ENCODE measurements around the gene COLGALT1.

DNA sequence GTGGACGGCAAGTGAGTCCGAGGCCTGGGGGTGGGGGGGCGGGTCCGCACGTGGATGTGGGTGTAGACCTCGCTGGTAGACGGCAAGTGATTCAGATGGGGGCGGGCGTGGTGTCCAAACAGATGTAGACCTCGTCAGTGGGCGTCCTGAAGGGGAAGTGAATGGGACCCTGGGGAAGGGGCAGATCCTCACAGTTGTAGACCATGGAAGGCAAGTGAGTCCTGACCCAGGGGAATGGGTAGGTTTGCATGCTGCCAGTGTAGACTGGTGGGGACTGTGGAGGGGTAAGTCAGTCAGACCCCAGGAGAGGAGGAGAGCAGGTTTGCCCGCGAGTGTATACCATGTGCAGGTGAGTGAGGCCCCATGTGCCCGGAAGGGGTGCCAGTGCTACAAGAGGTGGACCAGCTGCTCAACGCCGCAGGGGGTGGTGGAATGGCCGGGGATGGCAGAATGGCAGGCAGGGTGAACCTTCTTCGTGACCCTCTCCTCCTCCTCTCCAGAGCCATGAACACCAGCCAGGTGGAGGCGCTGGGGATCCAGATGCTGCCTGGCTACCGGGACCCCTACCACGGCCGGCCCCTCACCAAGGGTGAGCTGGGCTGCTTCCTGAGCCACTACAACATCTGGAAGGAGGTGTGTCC, 22.1 kb downstream of the COLGALT1 start:
- no peak for TF ChIP-seq RAD21 (IDR thresholded peaks at IDR 0.05; ENCODE audit: low read depth)
- TF ChIP-seq YY1 (IDR thresholded peaks at IDR 0.05; ENCODE audit: low read depth), result no peak
- no peak for TF ChIP-seq TAF1 (IDR thresholded peaks at IDR 0.05; ENCODE audit: low read depth)
- no peak for TF ChIP-seq FOXM1 (IDR thresholded peaks at IDR 0.05; ENCODE audit: borderline replicate concordance, low read depth)
- TF ChIP-seq NFIC (IDR thresholded peaks at IDR 0.05), result no peak
- TF ChIP-seq, protein P1, sequence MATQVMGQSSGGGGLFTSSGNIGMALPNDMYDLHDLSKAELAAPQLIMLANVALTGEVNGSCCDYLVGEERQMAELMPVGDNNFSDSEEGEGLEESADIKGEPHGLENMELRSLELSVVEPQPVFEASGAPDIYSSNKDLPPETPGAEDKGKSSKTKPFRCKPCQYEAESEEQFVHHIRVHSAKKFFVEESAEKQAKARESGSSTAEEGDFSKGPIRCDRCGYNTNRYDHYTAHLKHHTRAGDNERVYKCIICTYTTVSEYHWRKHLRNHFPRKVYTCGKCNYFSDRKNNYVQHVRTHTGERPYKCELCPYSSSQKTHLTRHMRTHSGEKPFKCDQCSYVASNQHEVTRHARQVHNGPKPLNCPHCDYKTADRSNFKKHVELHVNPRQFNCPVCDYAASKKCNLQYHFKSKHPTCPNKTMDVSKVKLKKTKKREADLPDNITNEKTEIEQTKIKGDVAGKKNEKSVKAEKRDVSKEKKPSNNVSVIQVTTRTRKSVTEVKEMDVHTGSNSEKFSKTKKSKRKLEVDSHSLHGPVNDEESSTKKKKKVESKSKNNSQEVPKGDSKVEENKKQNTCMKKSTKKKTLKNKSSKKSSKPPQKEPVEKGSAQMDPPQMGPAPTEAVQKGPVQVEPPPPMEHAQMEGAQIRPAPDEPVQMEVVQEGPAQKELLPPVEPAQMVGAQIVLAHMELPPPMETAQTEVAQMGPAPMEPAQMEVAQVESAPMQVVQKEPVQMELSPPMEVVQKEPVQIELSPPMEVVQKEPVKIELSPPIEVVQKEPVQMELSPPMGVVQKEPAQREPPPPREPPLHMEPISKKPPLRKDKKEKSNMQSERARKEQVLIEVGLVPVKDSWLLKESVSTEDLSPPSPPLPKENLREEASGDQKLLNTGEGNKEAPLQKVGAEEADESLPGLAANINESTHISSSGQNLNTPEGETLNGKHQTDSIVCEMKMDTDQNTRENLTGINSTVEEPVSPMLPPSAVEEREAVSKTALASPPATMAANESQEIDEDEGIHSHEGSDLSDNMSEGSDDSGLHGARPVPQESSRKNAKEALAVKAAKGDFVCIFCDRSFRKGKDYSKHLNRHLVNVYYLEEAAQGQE (IDR thresholded peaks at IDR 0.05; ENCODE audit: low read depth), result no peak
- TF ChIP-seq CEBPB (IDR thresholded peaks at IDR 0.05), result no peak
- TF ChIP-seq, protein P2, sequence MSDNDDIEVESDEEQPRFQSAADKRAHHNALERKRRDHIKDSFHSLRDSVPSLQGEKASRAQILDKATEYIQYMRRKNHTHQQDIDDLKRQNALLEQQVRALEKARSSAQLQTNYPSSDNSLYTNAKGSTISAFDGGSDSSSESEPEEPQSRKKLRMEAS (IDR thresholded peaks at IDR 0.05), result no peak
